Retinal pigment epithelial cell (primary cell): ENCODE results near the gene CADPS.

ENCODE experiments used
- DNase-seq: peaks from one replicate; pipeline ENCODE4 v3.0.0-alpha.2; 2010; ENCODE audit warnings: low read depth
- H3K4me3 ChIP-seq: 2 replicates; pipeline ENCODE4 v1.5.1; 2011; ENCODE audit warnings: mild to moderate bottlenecking, low read length, control low read depth, moderate library complexity
- TF ChIP-seq, protein P1 (sequence below): conservative IDR thresholded peaks from 2 replicates; pipeline ENCODE4 v1.5.1; 2011; ENCODE audit warnings: low read depth, low read length, control low read depth, inconsistent platforms

The CADPS gene

DNA sequence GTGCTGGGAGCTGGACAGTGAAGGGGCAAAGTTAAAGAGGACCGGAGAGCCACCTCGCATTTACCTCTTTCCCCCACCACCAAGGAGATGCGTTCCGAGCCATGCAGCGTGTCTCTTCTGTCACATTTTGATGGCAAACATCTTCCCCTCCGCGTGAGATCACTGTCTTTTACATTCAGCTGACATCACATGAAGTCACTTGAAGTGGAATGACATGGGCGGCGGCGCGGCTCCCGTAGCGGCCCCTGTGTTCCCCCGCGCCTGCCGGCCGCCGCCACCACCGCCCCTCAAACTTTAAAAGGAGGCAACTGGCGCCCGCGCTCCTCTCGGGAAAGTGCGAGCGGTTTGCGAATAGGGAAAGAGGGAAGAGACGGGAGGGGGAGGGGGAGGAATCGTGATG is 502.0 kb downstream of the CADPS start, which contains the start of gene FEZF2:
FEZF2 (minus strand) TSS at position 336 of the 400 bp plus-strand sequence. CDS start 682 bp downstream, outside the sequence.
- TF ChIP-seq, protein P1, sequence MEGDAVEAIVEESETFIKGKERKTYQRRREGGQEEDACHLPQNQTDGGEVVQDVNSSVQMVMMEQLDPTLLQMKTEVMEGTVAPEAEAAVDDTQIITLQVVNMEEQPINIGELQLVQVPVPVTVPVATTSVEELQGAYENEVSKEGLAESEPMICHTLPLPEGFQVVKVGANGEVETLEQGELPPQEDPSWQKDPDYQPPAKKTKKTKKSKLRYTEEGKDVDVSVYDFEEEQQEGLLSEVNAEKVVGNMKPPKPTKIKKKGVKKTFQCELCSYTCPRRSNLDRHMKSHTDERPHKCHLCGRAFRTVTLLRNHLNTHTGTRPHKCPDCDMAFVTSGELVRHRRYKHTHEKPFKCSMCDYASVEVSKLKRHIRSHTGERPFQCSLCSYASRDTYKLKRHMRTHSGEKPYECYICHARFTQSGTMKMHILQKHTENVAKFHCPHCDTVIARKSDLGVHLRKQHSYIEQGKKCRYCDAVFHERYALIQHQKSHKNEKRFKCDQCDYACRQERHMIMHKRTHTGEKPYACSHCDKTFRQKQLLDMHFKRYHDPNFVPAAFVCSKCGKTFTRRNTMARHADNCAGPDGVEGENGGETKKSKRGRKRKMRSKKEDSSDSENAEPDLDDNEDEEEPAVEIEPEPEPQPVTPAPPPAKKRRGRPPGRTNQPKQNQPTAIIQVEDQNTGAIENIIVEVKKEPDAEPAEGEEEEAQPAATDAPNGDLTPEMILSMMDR = no peak
- no peak within 1 kb of the TSS for H3K4me3 ChIP-seq
- no peak for DNase-seq

DNA sequence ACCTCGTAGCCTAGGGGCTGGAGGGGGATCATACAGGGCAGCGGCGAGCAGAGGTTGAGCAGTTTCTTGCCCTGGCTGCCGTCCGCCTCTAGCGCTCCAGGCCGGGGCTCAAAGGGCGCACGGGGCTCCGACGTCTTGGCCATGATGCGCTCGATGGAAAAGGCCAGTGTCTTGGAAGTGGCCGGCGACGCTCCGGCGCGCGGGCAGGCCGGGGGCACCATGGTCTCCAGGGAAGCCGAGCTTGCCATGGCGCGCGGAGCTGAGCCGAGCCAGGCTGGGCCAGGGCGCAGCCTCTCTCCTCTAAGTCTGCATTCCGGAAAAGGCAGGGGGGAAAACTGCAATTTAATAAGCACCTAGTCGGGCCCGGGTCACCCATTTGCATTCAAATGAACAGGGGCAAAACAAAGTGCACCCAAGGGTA is 502.6 kb downstream of the CADPS start:
- DNase-seq = no peak
- TF ChIP-seq, protein P1 = no peak
- no peak overlapping the region for H3K4me3 ChIP-seq

DNA sequence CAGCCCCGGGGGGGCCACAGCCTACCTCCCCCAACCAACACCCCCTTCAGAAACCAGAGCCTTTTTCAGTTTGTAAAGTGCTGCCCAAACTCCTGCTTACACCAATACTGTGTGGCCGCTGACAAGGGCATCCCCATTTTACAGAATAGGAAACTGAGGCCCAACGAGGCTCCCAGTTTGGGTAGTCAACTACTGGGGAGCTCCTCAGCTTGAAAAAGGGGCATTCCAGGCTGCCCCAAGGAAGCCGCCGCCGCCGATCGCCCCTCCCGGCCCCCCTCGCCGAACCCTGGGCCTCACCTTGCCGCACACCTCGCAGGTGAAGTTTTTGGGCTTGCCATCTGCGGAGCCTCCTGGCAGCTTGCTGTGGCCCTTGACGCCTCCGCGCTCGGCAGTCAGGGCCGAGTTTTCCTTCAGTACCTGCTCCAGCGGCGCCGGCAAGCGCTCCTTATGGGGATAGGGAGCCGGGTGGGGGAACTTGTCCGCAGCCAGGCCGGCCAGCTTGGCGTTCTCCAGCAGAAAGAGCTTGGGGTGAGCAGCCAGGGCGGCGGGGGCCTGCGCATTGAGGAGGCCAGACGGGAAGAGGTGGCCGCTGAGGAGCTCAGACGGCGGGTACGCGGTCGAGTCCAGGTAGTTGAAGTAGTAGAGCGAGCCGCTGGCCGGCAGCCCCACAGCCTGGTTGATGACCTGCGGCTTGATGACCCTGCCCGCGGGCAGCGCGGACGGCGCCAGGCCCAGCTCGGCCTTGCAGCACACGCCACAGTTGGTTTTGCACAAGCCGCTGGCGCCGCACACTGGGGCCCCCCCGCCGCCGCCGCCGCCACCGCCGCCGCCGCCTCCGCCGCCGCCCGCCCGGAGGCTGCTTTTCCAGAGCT is 503.3 kb downstream of the CADPS start:
- DNase-seq = no peak
- TF ChIP-seq, protein P1 = no peak
- H3K4me3 ChIP-seq = no peak overlapping the region

DNA sequence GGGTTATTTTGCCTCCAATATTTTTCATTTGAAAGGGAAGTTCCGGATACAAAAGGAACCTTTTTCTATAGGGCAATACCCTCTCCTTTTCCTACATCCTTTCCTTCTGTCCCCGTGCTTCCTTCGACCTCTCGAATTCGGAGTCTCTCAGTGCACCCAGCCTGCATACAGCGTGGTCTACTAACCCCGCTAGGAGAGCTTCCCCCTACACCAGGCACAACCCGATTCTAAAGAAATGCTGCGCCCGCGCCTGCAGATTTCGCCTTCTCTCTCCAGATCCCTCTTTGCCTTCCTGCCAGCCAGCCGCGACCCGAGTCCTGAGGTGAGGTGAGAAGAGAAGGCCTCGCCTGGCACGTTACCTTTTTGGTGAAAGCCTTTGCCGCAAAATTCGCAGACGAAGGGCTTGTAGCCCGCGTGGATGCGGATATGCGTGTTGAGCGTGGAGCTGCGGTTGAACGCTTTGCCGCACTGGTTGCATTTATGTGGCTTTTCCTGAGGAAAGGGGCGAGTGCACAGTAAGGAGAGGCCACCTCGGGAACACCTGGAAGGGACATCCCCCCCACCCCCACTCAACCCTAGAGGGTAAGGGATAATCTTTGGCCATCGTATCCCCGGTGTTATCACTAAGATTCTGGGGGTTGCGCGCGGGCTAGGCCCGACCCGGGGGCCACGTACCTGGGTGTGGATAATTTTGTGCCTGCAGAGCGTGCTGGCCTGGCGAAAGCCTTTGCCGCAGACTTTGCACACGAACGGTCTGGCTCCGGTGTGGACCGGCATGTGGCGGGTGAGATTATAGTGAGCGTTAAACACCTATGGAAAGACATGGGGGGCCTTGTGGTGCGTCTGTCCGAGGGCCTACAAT is 504.1 kb downstream of the CADPS start:
- no peak for DNase-seq
- TF ChIP-seq, protein P1 = no peak
- H3K4me3 ChIP-seq = no peak overlapping the region

DNA sequence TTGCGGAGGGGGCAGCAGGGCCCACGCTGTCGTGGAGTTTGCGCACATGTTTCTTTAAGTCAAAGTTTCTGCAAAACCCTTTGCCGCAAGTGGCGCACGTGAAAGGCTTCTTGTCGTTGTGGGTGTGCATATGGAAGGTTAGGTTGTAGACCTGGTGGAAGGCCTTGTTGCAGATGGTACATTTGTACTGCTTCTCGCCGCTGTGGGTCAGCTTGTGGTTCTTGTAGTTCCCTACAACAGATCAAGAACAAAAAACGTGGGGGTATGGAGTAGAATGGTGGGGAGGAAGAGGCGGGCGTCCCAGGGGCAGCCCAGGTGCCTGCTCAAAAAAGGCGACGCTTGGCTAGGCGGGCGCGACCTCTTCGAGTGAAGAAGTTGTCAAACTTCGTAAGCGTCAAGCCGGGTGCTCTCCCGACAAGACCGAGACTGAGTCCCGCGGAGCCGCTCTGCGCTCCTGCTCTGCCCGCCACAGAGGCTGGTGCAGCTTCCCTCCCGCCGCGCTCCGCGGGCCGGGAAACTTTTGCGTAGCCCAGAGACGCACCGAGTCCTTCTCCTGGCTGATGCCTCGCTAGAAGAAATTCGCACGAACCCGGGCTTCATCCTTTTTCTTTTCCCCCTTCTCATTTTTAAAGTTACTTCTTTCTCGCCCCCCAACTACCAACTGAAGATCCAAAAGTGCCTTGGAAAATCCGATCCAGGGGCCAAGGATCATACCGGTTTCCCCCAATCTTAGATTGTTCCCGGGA is 504.9 kb downstream of the CADPS start:
- DNase-seq = no peak
- TF ChIP-seq, protein P1 = no peak
- no peak overlapping the region for H3K4me3 ChIP-seq

DNA sequence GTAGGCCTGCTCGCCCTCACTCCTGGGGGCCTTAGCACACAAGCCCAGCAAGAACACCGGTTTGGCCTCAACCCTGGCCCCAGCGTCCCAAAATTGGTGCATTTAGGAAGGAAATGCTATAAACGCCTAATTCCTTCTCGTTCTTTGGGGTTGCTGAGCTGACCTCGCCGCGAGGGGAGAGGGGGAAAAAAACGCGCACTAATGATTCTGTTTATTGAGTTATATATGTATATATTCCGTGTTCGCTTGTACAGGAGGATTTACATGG is 505.8 kb downstream of the CADPS start:
- no peak for DNase-seq
- no peak overlapping the region for H3K4me3 ChIP-seq
- TF ChIP-seq, protein P1 = no peak
